CD4-positive, alpha-beta T cell treated with Interleukin-17A for 1 hour (primary cell): ENCODE measurements around the gene PAX2.

Source experiments
- DNase-seq: peaks from one replicate; pipeline ENCODE4 v3.0.0-alpha.2; 2020

Gene PAX2

GRCh38 chr10:100864036-100864885, 118.9 kb downstream of the PAX2 start:
- DNase-seq = no peak

GRCh38 chr10:100864978-100865377, 119.6 kb downstream of the PAX2 start:
- no peak for DNase-seq

GRCh38 chr10:100866010-100866409, 120.6 kb downstream of the PAX2 start:
- DNase-seq = no peak

GRCh38 chr10:100866575-100867098, 121.3 kb downstream of the PAX2 start:
- no peak for DNase-seq

- no peak for DNase-seq
Measured at GRCh38 chr10:100867261-100867963, 122.0 kb downstream of the PAX2 start.

- DNase-seq = no peak
Measured at GRCh38 chr10:100868382-100868781, 123.0 kb downstream of the PAX2 start.

- no peak for DNase-seq
Measured at GRCh38 chr10:100869399-100869798, 124.0 kb downstream of the PAX2 start.

- peak; percentile 36 for DNase-seq
Measured at GRCh38 chr10:100872034-100872791, 126.8 kb downstream of the PAX2 start.

- DNase-seq = no peak
Measured at GRCh38 chr10:100873146-100873826, 127.9 kb downstream of the PAX2 start.

GRCh38 chr10:100873827-100874326, 128.5 kb downstream of the PAX2 start:
- DNase-seq = no peak

- no peak for DNase-seq
Measured at GRCh38 chr10:100874702-100875483, 129.5 kb downstream of the PAX2 start.

- no peak for DNase-seq
Measured at GRCh38 chr10:100875484-100876166, 130.2 kb downstream of the PAX2 start.

- no peak for DNase-seq
Measured at GRCh38 chr10:100876585-100877460, 131.4 kb downstream of the PAX2 start.

- DNase-seq = no peak
Measured at GRCh38 chr10:100877461-100877850, 132.1 kb downstream of the PAX2 start.

GRCh38 chr10:100878291-100878910, 133.0 kb downstream of the PAX2 start:
- peak; percentile 16 for DNase-seq
